Measurements from ENCODE around the gene C5orf47. TPM values are rescaled to one million over a fixed set of nuclear protein-coding genes. Genes with fewer than 3 reads are reported as not detected.

C5orf47 gene
- total RNA-seq, 1 experiment from 2014 or later: not detected

DNA sequence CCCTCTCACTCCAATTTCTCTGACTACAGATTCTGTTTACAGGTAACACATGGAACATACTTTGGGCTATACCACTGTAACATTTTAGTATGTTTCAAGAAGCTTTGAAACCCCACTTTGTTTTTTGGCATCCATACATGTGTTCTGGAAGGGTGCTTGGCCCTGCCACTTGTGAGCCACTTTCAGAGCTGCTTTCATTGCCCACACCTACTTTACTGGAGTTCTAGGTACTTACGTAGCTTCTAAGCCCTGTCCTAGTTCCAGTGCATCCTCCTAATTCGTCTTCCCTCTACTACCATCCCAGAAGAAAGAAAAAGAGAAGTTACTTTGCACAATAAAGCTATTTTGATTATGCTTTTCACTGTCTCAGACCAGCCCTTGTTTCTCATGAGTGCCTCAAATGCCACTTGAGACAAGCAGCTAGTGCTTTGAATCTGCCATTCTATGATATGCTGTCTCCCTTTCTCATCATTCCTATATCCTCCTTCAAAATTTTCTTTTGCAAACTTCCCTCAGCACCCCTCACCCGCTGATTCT lies 26.5 kb upstream of the C5orf47 start:
- intact Hi-C loops (cut with micrococcal nuclease): no loop called here
- no peaks in the 10 kb centered on the region for H3K4me1 ChIP-seq (ENCODE audit: control insufficient read depth in 1 of 2, insufficient read depth in 2 of 2, low read length in 2 of 2)
- H4K20me1 ChIP-seq (ENCODE audit: insufficient read depth): no peaks in the 10 kb centered on the region
- H3K9ac ChIP-seq (ENCODE audit: low read length): no peak overlapping the region
- H3K4me3 ChIP-seq (replicated peaks in 1 of 2; ENCODE audit: low read depth in 1 of 2, low read length in 2 of 2): no peak overlapping the region
- no peak overlapping the region for H2AFZ ChIP-seq (ENCODE audit: low read depth, low read length, poor library complexity, severe bottlenecking)
- ATAC-seq (no peak), DNase-seq (ENCODE audit: low read depth, low spot score) (no peak)
- no TSS peak for BruUV-seq (replicated peaks)
- no peaks in the 10 kb centered on the region for H3K79me2 ChIP-seq (ENCODE audit: insufficient read depth, low read length)
- no peak overlapping the region for H3K27ac ChIP-seq (ENCODE audit: low read depth, low read length)
- H3K9me2 ChIP-seq (ENCODE audit: insufficient read depth): no peaks in the 10 kb centered on the region
- H3K36me3 ChIP-seq (ENCODE audit: control insufficient read depth in 1 of 2, insufficient read depth in 2 of 2, low read length in 2 of 2): no peaks in the 10 kb centered on the region
- ChIA-PET CTCF (interaction anchor here (1.1 to 2.4 kb wide), 3 partner anchors 11 to 347 kb away, joined by 3 to 8 read pairs (median 4); partner anchors contain the start of gene BOD1), RAD21 (ENCODE audit: low non-redundant PET in 1 of 2, low total read pairs in 2 of 2, uncharacterized antibody in 2 of 2, unreplicated experiment in 2 of 2) (no interaction called here), POLR2A (no interaction called here)
- H3K27me3 ChIP-seq (ENCODE audit: insufficient read depth, low read length): no peaks in the 10 kb centered on the region
- TF ChIP-seq FOSL1 (IDR thresholded peaks at IDR 0.05; ENCODE audit: low read depth) (no peak), POLR2AphosphoS5 (IDR thresholded peaks at IDR 0.05; ENCODE audit: low read depth, low read length) (no peak), ELF1 (IDR thresholded peaks at IDR 0.05; ENCODE audit: borderline replicate concordance, low read depth) (no peak)
- TF ChIP-seq, protein P1, sequence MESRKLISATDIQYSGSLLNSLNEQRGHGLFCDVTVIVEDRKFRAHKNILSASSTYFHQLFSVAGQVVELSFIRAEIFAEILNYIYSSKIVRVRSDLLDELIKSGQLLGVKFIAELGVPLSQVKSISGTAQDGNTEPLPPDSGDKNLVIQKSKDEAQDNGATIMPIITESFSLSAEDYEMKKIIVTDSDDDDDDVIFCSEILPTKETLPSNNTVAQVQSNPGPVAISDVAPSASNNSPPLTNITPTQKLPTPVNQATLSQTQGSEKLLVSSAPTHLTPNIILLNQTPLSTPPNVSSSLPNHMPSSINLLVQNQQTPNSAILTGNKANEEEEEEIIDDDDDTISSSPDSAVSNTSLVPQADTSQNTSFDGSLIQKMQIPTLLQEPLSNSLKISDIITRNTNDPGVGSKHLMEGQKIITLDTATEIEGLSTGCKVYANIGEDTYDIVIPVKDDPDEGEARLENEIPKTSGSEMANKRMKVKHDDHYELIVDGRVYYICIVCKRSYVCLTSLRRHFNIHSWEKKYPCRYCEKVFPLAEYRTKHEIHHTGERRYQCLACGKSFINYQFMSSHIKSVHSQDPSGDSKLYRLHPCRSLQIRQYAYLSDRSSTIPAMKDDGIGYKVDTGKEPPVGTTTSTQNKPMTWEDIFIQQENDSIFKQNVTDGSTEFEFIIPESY (IDR thresholded peaks at IDR 0.05; ENCODE audit: extremely low read depth, insufficient replicate concordance, low read length): no peak
- no peaks in the 10 kb centered on the region for H3K9me3 ChIP-seq (ENCODE audit: control insufficient read depth in 1 of 2, insufficient read depth in 1 of 2, low read depth in 1 of 2, low read length in 2 of 2)
- no peak overlapping the region for H3K4me2 ChIP-seq (ENCODE audit: low read length)

DNA sequence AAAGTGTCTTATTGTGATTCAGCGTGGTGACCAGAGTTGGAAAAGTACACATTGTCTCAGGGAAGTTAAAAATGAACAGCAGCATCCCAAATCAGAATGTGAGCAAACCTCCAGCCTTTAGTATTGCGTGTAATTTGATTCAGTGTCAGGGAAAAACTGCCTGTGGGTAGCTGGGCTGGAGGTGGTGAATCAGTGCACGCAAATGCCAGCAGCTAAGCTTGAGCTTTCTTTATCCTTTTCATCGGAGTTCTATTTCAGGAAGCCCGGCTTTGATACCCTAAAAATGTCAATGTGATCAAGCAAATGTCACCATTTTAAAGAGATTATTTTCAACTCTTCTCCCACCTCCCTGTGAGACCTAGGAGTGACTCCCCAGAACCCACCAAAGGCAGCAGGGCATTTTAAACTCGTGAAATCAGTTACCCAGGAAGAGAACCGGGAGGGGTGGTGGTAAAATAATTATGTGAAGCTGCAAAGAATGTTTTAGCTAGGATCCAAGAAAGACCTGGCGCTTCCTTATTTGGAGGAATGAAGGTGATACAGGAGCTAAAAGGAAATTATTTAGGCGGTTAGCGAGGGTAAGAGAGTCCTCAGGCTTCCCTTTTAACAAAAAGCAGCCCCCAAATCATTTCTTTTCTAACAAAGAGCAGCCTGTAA lies 25.7 kb upstream of the C5orf47 start:
- H2AFZ ChIP-seq (ENCODE audit: low read depth, low read length, poor library complexity, severe bottlenecking): no peak overlapping the region
- no peak overlapping the region for H3K27ac ChIP-seq (ENCODE audit: low read depth, low read length)
- H3K4me3 ChIP-seq (replicated peaks in 1 of 2; ENCODE audit: low read depth in 1 of 2, low read length in 2 of 2): no peak overlapping the region
- H3K4me1 ChIP-seq (ENCODE audit: control insufficient read depth in 1 of 2, insufficient read depth in 2 of 2, low read length in 2 of 2): no peaks in the 10 kb centered on the region
- no peaks in the 10 kb centered on the region for H3K27me3 ChIP-seq (ENCODE audit: insufficient read depth, low read length)
- no peak for TF ChIP-seq EGR1 (IDR thresholded peaks at IDR 0.05; ENCODE audit: low read depth)
- TF ChIP-seq ZFX (IDR thresholded peaks at IDR 0.05): no peak
- no peak for TF ChIP-seq FOSL1 (IDR thresholded peaks at IDR 0.05; ENCODE audit: low read depth)
- no peak for TF ChIP-seq EZH2phosphoT487 (IDR thresholded peaks at IDR 0.05; ENCODE audit: borderline replicate concordance)
- TF ChIP-seq, protein P1 (IDR thresholded peaks at IDR 0.05; ENCODE audit: extremely low read depth, insufficient replicate concordance, low read length): no peak
- no peak for TF ChIP-seq EZH2 (IDR thresholded peaks at IDR 0.05)
- TF ChIP-seq JUND (IDR thresholded peaks at IDR 0.05): no peak
- no peak for TF ChIP-seq ZNF274 (IDR thresholded peaks at IDR 0.05; ENCODE audit: low read depth, low read length)
- TF ChIP-seq POLR2A (IDR thresholded peaks at IDR 0.05; ENCODE audit: borderline replicate concordance, extremely low read depth, insufficient read depth, insufficient read length): no peak
- TF ChIP-seq, protein P2, sequence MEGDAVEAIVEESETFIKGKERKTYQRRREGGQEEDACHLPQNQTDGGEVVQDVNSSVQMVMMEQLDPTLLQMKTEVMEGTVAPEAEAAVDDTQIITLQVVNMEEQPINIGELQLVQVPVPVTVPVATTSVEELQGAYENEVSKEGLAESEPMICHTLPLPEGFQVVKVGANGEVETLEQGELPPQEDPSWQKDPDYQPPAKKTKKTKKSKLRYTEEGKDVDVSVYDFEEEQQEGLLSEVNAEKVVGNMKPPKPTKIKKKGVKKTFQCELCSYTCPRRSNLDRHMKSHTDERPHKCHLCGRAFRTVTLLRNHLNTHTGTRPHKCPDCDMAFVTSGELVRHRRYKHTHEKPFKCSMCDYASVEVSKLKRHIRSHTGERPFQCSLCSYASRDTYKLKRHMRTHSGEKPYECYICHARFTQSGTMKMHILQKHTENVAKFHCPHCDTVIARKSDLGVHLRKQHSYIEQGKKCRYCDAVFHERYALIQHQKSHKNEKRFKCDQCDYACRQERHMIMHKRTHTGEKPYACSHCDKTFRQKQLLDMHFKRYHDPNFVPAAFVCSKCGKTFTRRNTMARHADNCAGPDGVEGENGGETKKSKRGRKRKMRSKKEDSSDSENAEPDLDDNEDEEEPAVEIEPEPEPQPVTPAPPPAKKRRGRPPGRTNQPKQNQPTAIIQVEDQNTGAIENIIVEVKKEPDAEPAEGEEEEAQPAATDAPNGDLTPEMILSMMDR (IDR thresholded peaks at IDR 0.05 in 2 of 3, conservative IDR thresholded peaks at IDR 0.05 in 1 of 3; ENCODE audit: borderline replicate concordance in 1 of 3, insufficient read depth in 1 of 3, low read depth in 2 of 3, low read length in 2 of 3): no peak
- H3K79me2 ChIP-seq (ENCODE audit: insufficient read depth, low read length): no peaks in the 10 kb centered on the region
- ATAC-seq (no peak), DNase-seq (ENCODE audit: low read depth, low spot score) (no peak)
- ChIA-PET POLR2A (no interaction called here), CTCF (interaction anchor here (1.1 to 2.4 kb wide), 3 partner anchors 10 to 347 kb away, joined by 3 to 8 read pairs (median 4); partner anchors contain the start of gene BOD1), RAD21 (ENCODE audit: low non-redundant PET in 1 of 2, low total read pairs in 2 of 2, uncharacterized antibody in 2 of 2, unreplicated experiment in 2 of 2) (no interaction called here)
- H3K9me2 ChIP-seq (ENCODE audit: insufficient read depth): no peaks in the 10 kb centered on the region
- no TSS peak for BruUV-seq (replicated peaks)
- H3K9ac ChIP-seq (ENCODE audit: low read length): no peak overlapping the region
- H4K20me1 ChIP-seq (ENCODE audit: insufficient read depth): no peaks in the 10 kb centered on the region
- H3K4me2 ChIP-seq (ENCODE audit: low read length): no peak overlapping the region
- intact Hi-C loops (cut with micrococcal nuclease): no loop called here
- no peaks in the 10 kb centered on the region for H3K9me3 ChIP-seq (ENCODE audit: control insufficient read depth in 1 of 2, insufficient read depth in 1 of 2, low read depth in 1 of 2, low read length in 2 of 2)
- H3K36me3 ChIP-seq (ENCODE audit: control insufficient read depth in 1 of 2, insufficient read depth in 2 of 2, low read length in 2 of 2): no peaks in the 10 kb centered on the region

All from HCT116 (cell line).